ENCODE results near the gene SLC6A1. TPM values are rescaled to one million over a fixed set of nuclear protein-coding genes. Genes with fewer than 3 reads are reported as not detected.

SLC6A1 gene
- total and polyA plus RNA-seq, 2 of the 13 experiments (the other 11 are each of a cell fraction or from before 2014, with no cell fraction given): not detected

DNA sequence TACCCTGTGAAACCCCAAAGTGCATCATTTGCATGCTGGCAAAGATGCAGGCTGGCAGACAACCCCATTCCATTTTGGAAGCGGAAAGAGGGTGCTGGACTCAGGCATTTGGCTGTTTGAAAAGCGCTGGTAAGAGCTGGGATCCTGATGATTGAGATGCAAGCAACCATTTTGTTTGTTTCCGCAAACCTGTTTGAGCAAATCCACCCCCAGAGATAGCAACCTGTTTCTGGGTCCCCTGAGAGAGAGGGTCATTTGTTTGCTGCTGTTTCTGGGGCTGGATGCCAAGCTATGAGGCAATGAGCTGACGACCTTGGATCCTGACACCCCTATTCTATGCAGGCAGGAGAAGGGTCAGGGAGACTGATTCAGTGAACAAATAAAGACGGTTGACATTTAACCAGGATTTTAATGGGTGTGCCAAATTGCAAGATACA lies 9.8 kb downstream of the SLC6A1 start (continued):
- peak in 1 of 2 experiments; percentile 55; a peak in 1 of 4 replicates for TF ChIP-seq EP300 (IDR thresholded peaks at IDR 0.05; ENCODE audit: low read depth in 2 of 2, low read length in 2 of 2)
- no peak for TF ChIP-seq EP300 (CRISPR knock-in tag; IDR thresholded peaks at IDR 0.05; ENCODE audit: borderline replicate concordance)
- TF ChIP-seq HNF4A (CRISPR knock-in tag; IDR thresholded peaks at IDR 0.05): peak; percentile 53; the same call in 1 of the 2 replicates
- peak; percentile 34; the same call in 1 of the 2 replicates for TF ChIP-seq FOXA3 (CRISPR knock-in tag; IDR thresholded peaks at IDR 0.05)
- no peak for TF ChIP-seq ZNF326 (CRISPR knock-in tag; IDR thresholded peaks at IDR 0.05; ENCODE audit: borderline replicate concordance)
- TF ChIP-seq NCOA2 (CRISPR knock-in tag; IDR thresholded peaks at IDR 0.05): peak; percentile 21; the same call in 1 of the 2 replicates
- no peak for TF ChIP-seq ZFX (CRISPR knock-in tag; IDR thresholded peaks at IDR 0.05; ENCODE audit: low read depth)
- peak; percentile 93 for TF ChIP-seq ZNF792 (CRISPR knock-in tag; IDR thresholded peaks at IDR 0.05)
- no peak for TF ChIP-seq ZGPAT (CRISPR knock-in tag; IDR thresholded peaks at IDR 0.05)
- peak; percentile 98 for TF ChIP-seq ZBTB10 (CRISPR knock-in tag; IDR thresholded peaks at IDR 0.05; ENCODE audit: borderline replicate concordance)
- no peak for TF ChIP-seq YEATS2 (CRISPR knock-in tag; IDR thresholded peaks at IDR 0.05; ENCODE audit: borderline replicate concordance)
- TF ChIP-seq ZBTB2 (CRISPR knock-in tag; IDR thresholded peaks at IDR 0.05; ENCODE audit: low read depth): no peak
- TF ChIP-seq, protein P1, sequence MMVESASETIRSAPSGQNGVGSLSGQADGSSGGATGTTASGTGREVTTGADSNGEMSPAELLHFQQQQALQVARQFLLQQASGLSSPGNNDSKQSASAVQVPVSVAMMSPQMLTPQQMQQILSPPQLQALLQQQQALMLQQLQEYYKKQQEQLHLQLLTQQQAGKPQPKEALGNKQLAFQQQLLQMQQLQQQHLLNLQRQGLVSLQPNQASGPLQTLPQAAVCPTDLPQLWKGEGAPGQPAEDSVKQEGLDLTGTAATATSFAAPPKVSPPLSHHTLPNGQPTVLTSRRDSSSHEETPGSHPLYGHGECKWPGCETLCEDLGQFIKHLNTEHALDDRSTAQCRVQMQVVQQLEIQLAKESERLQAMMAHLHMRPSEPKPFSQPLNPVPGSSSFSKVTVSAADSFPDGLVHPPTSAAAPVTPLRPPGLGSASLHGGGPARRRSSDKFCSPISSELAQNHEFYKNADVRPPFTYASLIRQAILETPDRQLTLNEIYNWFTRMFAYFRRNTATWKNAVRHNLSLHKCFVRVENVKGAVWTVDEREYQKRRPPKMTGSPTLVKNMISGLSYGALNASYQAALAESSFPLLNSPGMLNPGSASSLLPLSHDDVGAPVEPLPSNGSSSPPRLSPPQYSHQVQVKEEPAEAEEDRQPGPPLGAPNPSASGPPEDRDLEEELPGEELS (CRISPR knock-in tag; IDR thresholded peaks at IDR 0.05): peak; percentile 73
- peak; percentile 76 for TF ChIP-seq SALL1 (CRISPR knock-in tag; IDR thresholded peaks at IDR 0.05)
- TF ChIP-seq CEBPG (CRISPR knock-in tag; IDR thresholded peaks at IDR 0.05): peak; percentile 75
- no peak for TF ChIP-seq SOX6 (IDR thresholded peaks at IDR 0.05)
- peak; percentile 68 for TF ChIP-seq SOX6 (CRISPR knock-in tag; IDR thresholded peaks at IDR 0.05)
- TF ChIP-seq ZNF652 (CRISPR knock-in tag; IDR thresholded peaks at IDR 0.05; ENCODE audit: borderline replicate concordance, low read depth): no peak; the same call in 1 of the 2 replicates
- 0 out of 2 replicates have a peak, but pooled peaks have one; percentile 29 for TF ChIP-seq TARDBP (CRISPR knock-in tag; IDR thresholded peaks at IDR 0.05)

Data from HepG2 (cell line).